ENCODE data around the gene ACAP2.
"Not testable (repeated sequence)": the region's sequence is repeated elsewhere in the genome, so short reads cannot be mapped to it uniquely, and the experiment has no call there.

- TF ChIP-seq, protein P1, sequence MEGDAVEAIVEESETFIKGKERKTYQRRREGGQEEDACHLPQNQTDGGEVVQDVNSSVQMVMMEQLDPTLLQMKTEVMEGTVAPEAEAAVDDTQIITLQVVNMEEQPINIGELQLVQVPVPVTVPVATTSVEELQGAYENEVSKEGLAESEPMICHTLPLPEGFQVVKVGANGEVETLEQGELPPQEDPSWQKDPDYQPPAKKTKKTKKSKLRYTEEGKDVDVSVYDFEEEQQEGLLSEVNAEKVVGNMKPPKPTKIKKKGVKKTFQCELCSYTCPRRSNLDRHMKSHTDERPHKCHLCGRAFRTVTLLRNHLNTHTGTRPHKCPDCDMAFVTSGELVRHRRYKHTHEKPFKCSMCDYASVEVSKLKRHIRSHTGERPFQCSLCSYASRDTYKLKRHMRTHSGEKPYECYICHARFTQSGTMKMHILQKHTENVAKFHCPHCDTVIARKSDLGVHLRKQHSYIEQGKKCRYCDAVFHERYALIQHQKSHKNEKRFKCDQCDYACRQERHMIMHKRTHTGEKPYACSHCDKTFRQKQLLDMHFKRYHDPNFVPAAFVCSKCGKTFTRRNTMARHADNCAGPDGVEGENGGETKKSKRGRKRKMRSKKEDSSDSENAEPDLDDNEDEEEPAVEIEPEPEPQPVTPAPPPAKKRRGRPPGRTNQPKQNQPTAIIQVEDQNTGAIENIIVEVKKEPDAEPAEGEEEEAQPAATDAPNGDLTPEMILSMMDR (IDR thresholded peaks at IDR 0.05), result not testable (repeated sequence)
- not testable (repeated sequence) for TF ChIP-seq POLR2A (IDR thresholded peaks at IDR 0.05)
These were observed 44.4 kb downstream of the ACAP2 start for GRCh38 chr3:195398460-195398859.

Measured in gastroesophageal sphincter (tissue), 3 donors.